GM15510 (cell line): ENCODE results near the gene KHDC4.

Source experiments
- POLR2A ChIP-seq: IDR thresholded peaks from 3 replicates; pipeline ENCODE4 v1.6.1; 2011; ENCODE audit warnings: borderline replicate concordance; ENCODE audit not compliant: insufficient read length; ENCODE audit errors: extremely low read depth

Gene KHDC4

GRCh38 chr1:155899683-155900082 is 34.5 kb downstream of the KHDC4 start:
- TF ChIP-seq POLR2A = no peak

GRCh38 chr1:155898888-155899287 is 35.3 kb downstream of the KHDC4 start:
- no peak for TF ChIP-seq POLR2A

GRCh38 chr1:155897746-155898145 is 36.5 kb downstream of the KHDC4 start:
- TF ChIP-seq POLR2A = no peak

DNA sequence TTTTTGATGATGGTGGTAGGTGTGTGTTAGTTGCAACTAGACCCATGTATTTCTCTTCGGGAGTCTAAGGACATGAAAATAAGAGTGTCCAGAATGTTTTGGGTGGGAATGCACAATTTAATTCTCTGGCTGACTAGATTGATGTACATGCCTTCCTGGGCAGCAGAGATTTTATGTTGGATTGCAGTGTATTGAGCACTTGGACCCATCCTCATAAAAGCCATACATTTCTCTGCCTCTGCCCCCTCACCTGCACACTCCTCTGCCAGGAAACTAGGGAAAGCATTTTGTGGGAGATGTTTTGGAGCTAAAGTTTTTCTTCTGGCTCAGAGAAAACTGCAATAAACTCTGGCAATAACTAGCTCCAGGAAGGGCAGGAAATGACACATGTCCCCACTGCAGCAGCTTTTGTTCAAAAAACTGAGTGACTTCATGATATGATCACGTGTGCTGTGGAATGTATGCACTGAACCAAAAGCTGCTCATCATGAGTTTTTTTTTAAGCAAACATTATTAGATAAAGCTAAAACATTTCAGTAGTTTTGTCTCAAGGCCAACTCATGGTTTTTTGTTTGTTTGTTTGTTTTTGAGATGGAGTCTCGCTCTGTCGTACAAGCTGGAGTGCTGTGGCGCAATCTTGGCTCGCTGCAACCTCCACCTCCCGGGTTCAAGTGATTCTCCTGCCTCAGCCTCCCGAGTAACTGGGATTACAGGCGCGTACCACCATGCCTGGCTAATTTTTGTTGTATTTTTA is 40.6 kb downstream of the KHDC4 start:
- no peak for TF ChIP-seq POLR2A

DNA sequence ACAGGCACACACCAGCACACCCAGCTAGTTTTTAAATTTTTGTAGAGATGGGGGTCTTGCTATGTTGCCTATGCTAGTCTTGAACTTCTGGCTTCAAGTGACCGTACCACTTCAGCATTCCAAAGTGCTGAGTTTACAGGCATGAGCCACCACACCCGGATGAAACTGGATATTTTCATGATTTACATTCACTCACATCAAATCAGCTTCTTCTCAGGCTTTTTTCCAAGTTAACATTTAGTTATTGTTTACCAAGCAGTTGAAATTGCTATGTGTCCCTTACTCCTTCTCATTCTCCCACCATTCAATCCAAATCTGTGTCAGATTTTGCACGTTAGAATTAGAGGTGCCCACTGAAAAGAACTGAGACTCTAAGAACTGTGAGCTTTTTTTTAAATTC is 41.4 kb downstream of the KHDC4 start:
- TF ChIP-seq POLR2A = no peak

DNA sequence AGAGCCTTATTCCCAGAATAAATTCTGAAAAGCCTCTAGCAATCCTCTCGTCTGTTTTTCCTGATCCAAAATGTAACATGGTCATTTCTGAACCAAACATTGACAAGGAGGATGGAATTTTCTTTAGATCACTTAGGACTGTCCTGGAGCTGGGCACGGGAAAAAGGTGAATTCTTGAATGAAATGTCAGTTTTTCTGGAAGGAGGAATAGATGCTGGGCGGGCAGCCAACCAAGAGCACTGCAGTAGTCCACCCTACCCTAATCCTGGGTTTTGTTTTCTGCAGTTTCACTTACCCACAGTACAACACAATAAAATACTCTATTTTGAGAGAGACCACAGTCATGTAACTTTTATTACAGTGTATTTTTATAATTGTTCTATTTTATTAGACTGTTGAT is 44.0 kb downstream of the KHDC4 start:
- TF ChIP-seq POLR2A = no peak

GRCh38 chr1:155889566-155889965 is 44.6 kb downstream of the KHDC4 start:
- TF ChIP-seq POLR2A = no peak

DNA sequence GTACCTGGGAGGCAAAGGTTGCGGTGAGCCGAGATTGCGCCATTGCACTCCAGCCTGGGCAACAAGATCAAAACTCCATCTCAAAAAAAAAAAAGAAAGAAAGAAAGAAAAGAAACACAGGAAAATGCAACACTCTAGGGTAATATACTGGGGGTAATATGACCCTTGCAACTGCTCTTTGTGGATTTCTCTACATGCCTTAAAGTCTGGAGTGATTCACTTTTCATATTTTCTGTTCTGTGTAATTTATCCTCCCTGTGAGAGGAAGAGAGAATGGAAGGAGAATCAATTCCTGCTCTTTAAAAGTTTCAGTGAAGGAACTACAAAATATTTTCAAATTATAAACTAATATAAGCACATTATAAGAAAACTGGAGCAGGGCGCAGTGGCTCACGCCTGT is 45.7 kb downstream of the KHDC4 start:
- no peak for TF ChIP-seq POLR2A

- no peak for TF ChIP-seq POLR2A
Measured at GRCh38 chr1:155884982-155885381, 49.2 kb downstream of the KHDC4 start.

DNA sequence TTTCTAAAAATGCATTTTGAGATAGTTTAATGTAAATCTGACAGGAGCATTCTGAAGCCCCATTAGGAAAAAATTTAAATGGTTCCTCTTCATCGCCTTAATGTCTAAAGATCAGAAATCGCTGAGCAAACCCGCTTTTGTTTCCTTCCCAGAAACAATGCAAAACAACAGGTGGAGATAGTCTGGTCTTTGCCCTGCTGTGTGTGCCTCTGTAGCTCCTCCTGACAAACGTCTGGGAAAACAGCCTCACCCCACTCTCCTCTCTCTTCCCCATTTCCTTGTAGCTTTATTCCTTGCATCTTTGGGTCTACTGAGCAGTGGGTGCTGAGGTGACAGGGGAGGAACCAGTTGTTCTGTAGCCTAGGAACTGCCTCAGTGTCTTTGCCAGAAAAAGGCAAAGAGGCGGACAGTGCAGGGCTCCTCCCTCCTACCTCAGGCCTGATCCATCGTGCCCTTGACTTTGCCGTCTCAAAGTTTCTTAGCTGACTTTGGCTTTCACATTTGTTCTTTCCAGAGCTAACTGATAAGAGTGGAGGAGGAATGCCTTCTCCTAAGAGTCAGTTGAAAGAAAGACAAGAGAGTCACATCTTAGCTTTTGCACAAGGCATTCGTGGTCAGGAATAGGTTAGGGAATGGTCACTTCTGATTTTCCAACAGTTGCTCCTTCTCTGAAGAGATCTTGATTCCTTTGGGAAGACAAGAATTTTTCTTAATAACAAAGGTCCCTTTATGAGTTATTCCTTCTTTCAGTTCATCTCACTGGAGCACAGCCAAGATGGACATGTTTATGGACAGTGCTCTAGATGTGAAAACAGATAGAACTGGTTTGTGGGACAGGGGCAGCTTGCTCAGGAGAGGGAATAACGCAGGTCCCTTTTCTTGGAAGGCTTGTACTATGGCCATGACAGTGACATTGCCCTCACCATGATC is 49.9 kb downstream of the KHDC4 start:
- no peak for TF ChIP-seq POLR2A

GRCh38 chr1:155882766-155883165 is 51.4 kb downstream of the KHDC4 start:
- TF ChIP-seq POLR2A = no peak

- no peak for TF ChIP-seq POLR2A
Measured at GRCh38 chr1:155882235-155882634, 52.0 kb downstream of the KHDC4 start.

GRCh38 chr1:155880950-155881349 is 53.3 kb downstream of the KHDC4 start:
- TF ChIP-seq POLR2A = no peak

GRCh38 chr1:155880251-155880650 is 54.0 kb downstream of the KHDC4 start:
- TF ChIP-seq POLR2A = no peak

- no peak for TF ChIP-seq POLR2A
Measured at GRCh38 chr1:155877945-155878344, 56.3 kb downstream of the KHDC4 start.

- no peak for TF ChIP-seq POLR2A
Measured at GRCh38 chr1:155873860-155874259, 60.4 kb downstream of the KHDC4 start.
